Measurements from ENCODE around the gene KIF11.
"Not testable (repeated sequence)": the region's sequence is repeated elsewhere in the genome, so short reads cannot be mapped to it uniquely, and the experiment has no call there.

The KIF11 gene

DNA sequence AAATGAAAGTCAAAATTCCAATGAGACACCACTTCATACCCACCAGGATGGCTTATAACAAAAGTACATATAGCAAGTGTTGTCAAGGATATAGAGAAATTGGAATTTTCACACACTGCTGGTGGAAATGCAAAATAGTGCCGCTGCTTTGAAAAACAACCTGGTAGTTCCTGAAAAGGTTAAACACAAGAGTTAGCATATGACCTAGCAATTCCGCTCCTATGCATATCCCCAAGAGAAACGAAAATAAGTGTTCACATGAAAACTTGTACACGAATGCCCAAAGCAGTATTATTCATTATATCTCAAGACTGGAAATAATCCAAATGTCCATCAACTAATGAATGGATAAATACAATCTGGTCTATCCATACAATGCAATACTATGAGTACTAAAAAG lies 33.9 kb upstream of the KIF11 start:
- peaks cover 15% of the 10 kb centered on the region; the same call in 1 of the 2 replicates for H3K9me3 ChIP-seq (ENCODE audit: insufficient read depth, low read length)
- H3K9ac ChIP-seq (ENCODE audit: insufficient read length, low read depth): no peak overlapping the region
- DNase-seq (ENCODE audit: low read depth, low spot score): no peak
- H3K4me1 ChIP-seq (ENCODE audit: insufficient read depth, insufficient read length): no peaks in the 10 kb centered on the region
- H3K4me3 ChIP-seq (ENCODE audit: insufficient read length, low read depth): no peak overlapping the region
- no peaks in the 10 kb centered on the region for H3K27me3 ChIP-seq (ENCODE audit: insufficient read depth, insufficient read length)
- TF ChIP-seq YY1 (IDR thresholded peaks at IDR 0.05; ENCODE audit: insufficient read depth, insufficient read length) (no peak), ZNF274 (IDR thresholded peaks at IDR 0.05; ENCODE audit: low read depth, low read length) (no peak), SUZ12 (IDR thresholded peaks at IDR 0.05; ENCODE audit: extremely low read depth, insufficient read depth, insufficient read length) (no peak)
- H3K36me3 ChIP-seq (ENCODE audit: insufficient read depth, insufficient read length, low read length): peaks cover 37% of the 10 kb centered on the region

GRCh38 chr10:92562424-92562823 lies 30.5 kb upstream of the KIF11 start:
- Histone ChIP-seq H3K9ac (ENCODE audit: insufficient read length, low read depth) (no peak overlapping the region), H3K9me3 (ENCODE audit: insufficient read depth, low read length) (peaks cover 11% of the 10 kb centered on the region; the same call in 1 of the 2 replicates), H3K27me3 (ENCODE audit: insufficient read depth, insufficient read length) (no peaks in the 10 kb centered on the region), H3K4me3 (ENCODE audit: insufficient read length, low read depth) (no peak overlapping the region), H3K36me3 (ENCODE audit: insufficient read depth, insufficient read length, low read length) (peaks cover 44% of the 10 kb centered on the region), H3K4me1 (ENCODE audit: insufficient read depth, insufficient read length) (no peaks in the 10 kb centered on the region)
- no peak for DNase-seq (ENCODE audit: low read depth, low spot score)
- TF ChIP-seq ZNF274 (IDR thresholded peaks at IDR 0.05; ENCODE audit: low read depth, low read length) (no peak), YY1 (IDR thresholded peaks at IDR 0.05; ENCODE audit: insufficient read depth, insufficient read length) (no peak), SUZ12 (IDR thresholded peaks at IDR 0.05; ENCODE audit: extremely low read depth, insufficient read depth, insufficient read length) (no peak)

DNA sequence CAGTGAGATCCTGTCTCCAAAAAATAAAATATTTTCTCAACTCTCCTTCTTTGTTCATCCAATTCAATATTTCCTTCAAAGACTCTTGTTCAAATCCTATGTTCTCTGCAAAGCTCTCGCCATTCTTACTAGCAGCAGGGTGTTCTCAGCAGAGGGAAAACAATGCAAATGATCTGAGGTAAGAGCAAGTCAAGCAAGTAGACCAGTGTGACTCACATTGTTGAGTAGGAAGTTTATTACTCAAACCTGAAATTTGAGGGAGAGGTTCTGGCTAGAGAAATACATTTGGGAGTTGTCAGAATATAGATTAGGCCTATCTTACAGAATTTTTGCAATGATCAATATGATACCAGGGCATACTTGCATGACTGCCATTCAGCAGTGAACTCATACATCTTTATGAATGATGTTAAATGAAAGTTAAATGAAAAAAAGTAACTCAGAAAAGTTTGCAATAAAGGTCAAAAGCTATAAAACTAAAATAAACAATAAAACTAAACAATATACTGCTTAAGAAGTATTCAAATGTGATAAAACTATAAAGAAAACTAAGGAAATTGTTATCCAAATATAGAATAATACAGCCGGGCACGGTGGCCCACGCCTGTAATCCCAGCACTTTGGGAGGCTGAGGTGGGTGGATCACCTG lies 24.9 kb upstream of the KIF11 start:
- no peak for TF ChIP-seq ZNF274 (IDR thresholded peaks at IDR 0.05; ENCODE audit: low read depth, low read length)
- TF ChIP-seq YY1 (IDR thresholded peaks at IDR 0.05; ENCODE audit: insufficient read depth, insufficient read length): no peak
- TF ChIP-seq SUZ12 (IDR thresholded peaks at IDR 0.05; ENCODE audit: extremely low read depth, insufficient read depth, insufficient read length): no peak
- Histone ChIP-seq H3K27me3 (ENCODE audit: insufficient read depth, insufficient read length) (no peaks in the 10 kb centered on the region), H3K4me1 (ENCODE audit: insufficient read depth, insufficient read length) (no peaks in the 10 kb centered on the region), H3K36me3 (ENCODE audit: insufficient read depth, insufficient read length, low read length) (peaks cover 40% of the 10 kb centered on the region), H3K9me3 (ENCODE audit: insufficient read depth, low read length) (no peaks in the 10 kb centered on the region), H3K9ac (ENCODE audit: insufficient read length, low read depth) (no peak overlapping the region), H3K4me3 (ENCODE audit: insufficient read length, low read depth) (no peak overlapping the region)
- no peak for DNase-seq (ENCODE audit: low read depth, low spot score)

DNA sequence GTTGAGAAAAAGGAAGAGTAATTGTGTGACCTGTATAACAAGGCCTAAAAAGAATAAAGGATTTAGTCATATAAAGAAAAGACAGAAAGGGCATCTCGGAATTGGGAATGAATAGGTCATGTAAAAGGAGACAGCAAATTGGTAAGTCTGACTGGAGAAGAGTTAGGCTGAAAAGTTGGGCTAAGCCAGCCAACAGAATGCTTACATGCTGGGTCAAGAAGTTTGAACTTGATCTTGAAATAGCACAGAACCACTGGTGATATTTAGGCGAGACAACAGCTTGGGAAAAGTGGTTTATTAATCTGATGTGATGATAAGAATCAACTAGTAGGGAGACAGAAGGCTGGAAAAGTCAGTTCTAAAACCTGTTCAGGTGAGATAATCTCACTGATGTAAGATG lies 23.9 kb upstream of the KIF11 start:
- no peak overlapping the region for H3K9ac ChIP-seq (ENCODE audit: insufficient read length, low read depth)
- H3K9me3 ChIP-seq (ENCODE audit: insufficient read depth, low read length): no peaks in the 10 kb centered on the region
- TF ChIP-seq YY1 (IDR thresholded peaks at IDR 0.05; ENCODE audit: insufficient read depth, insufficient read length): no peak
- TF ChIP-seq ZNF274 (IDR thresholded peaks at IDR 0.05; ENCODE audit: low read depth, low read length): no peak
- no peak for TF ChIP-seq SUZ12 (IDR thresholded peaks at IDR 0.05; ENCODE audit: extremely low read depth, insufficient read depth, insufficient read length)
- peaks cover 35% of the 10 kb centered on the region for H3K36me3 ChIP-seq (ENCODE audit: insufficient read depth, insufficient read length, low read length)
- H3K4me1 ChIP-seq (ENCODE audit: insufficient read depth, insufficient read length): no peaks in the 10 kb centered on the region
- H3K4me3 ChIP-seq (ENCODE audit: insufficient read length, low read depth): no peak overlapping the region
- no peaks in the 10 kb centered on the region for H3K27me3 ChIP-seq (ENCODE audit: insufficient read depth, insufficient read length)
- no peak for DNase-seq (ENCODE audit: low read depth, low spot score)

DNA sequence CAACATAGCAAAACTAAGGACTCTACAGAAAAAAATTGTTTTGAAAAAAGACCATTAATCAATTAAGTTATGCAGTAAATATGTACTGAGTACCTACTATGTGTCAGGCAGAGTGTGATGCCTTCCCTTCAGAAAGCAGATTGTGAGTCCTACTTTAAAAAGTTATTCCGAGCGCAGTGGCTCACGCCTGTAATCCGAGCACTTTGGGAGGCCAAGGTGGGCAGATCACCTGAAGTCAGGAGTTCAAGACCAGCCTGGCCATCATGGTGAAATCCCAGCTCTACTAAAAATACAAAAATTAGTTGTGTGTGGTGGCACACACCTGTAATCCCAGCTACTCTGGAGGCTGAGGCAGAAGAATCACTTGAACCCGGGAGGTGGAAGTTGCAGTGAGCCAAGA lies 23.3 kb upstream of the KIF11 start:
- H3K36me3 ChIP-seq (ENCODE audit: insufficient read depth, insufficient read length, low read length): peaks cover 33% of the 10 kb centered on the region
- not testable (repeated sequence) for DNase-seq (ENCODE audit: low read depth, low spot score); H3K27me3 ChIP-seq (ENCODE audit: insufficient read depth, insufficient read length); H3K9ac ChIP-seq (ENCODE audit: insufficient read length, low read depth); H3K9me3 ChIP-seq (ENCODE audit: insufficient read depth, low read length); H3K4me3 ChIP-seq (ENCODE audit: insufficient read length, low read depth); H3K4me1 ChIP-seq (ENCODE audit: insufficient read depth, insufficient read length)

- Histone ChIP-seq H3K36me3 (ENCODE audit: insufficient read depth, insufficient read length, low read length) (peaks cover 26% of the 10 kb centered on the region), H3K27me3 (ENCODE audit: insufficient read depth, insufficient read length) (no peaks in the 10 kb centered on the region), H3K9me3 (ENCODE audit: insufficient read depth, low read length) (no peaks in the 10 kb centered on the region), H3K4me1 (ENCODE audit: insufficient read depth, insufficient read length) (no peaks in the 10 kb centered on the region), H3K4me3 (ENCODE audit: insufficient read length, low read depth) (no peak overlapping the region), H3K9ac (ENCODE audit: insufficient read length, low read depth) (no peak overlapping the region)
- no peak for TF ChIP-seq SUZ12 (IDR thresholded peaks at IDR 0.05; ENCODE audit: extremely low read depth, insufficient read depth, insufficient read length)
- no peak for TF ChIP-seq ZNF274 (IDR thresholded peaks at IDR 0.05; ENCODE audit: low read depth, low read length)
- no peak for TF ChIP-seq YY1 (IDR thresholded peaks at IDR 0.05; ENCODE audit: insufficient read depth, insufficient read length)
- DNase-seq (ENCODE audit: low read depth, low spot score): no peak
Observed at GRCh38 chr10:92571649-92572048, 21.3 kb upstream of the KIF11 start.

- no peaks in the 10 kb centered on the region for H3K9me3 ChIP-seq (ENCODE audit: insufficient read depth, low read length)
- no peaks in the 10 kb centered on the region for H3K27me3 ChIP-seq (ENCODE audit: insufficient read depth, insufficient read length)
- peak overlapping the region; percentile 84 for H3K4me3 ChIP-seq (ENCODE audit: insufficient read length, low read depth)
- H3K4me1 ChIP-seq (ENCODE audit: insufficient read depth, insufficient read length): no peaks in the 10 kb centered on the region
- H3K36me3 ChIP-seq (ENCODE audit: insufficient read depth, insufficient read length, low read length): peaks cover 20% of the 10 kb centered on the region
- H3K9ac ChIP-seq (ENCODE audit: insufficient read length, low read depth): peak overlapping the region; percentile 92
- no peak for DNase-seq (ENCODE audit: low read depth, low spot score)
- no peak for TF ChIP-seq ZNF274 (IDR thresholded peaks at IDR 0.05; ENCODE audit: low read depth, low read length)
- TF ChIP-seq SUZ12 (IDR thresholded peaks at IDR 0.05; ENCODE audit: extremely low read depth, insufficient read depth, insufficient read length): no peak
- TF ChIP-seq YY1 (IDR thresholded peaks at IDR 0.05; ENCODE audit: insufficient read depth, insufficient read length): no peak
Observed at GRCh38 chr10:92572362-92573090, 20.4 kb upstream of the KIF11 start.
